Measurements from ENCODE around the gene NBAS. TPM values are rescaled to one million over a fixed set of nuclear protein-coding genes. Genes with fewer than 3 reads are reported as not detected.

The NBAS gene
- polyA plus RNA-seq, 6 donors from 2014 or later = 5.4 to 16.4 (median 12.7) TPM

DNA sequence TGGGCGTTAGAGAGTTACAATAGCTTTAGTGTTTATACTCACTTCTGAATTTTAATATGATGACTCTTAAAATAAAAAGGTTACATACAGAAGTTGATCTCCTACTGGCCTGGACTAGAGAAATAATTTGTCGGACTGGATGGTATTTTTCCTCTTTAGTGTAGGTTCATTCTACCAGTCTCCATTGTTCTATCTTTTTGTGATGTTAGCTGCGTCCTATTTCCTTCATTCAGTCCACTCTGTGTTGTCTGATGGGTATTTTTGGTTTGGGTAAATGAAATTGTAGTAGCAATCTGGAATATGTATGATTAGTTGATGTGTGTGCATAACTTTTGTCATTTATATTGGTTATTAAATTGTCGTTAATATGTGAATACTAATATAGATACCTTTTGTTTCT lies 35.8 kb upstream of the NBAS start:
- peaks cover 16 to 34% of the 10 kb centered on the region in 2 donors for H3K36me3 Mint-ChIP-seq
- peaks cover 12 to 22% (median 21%) of the 10 kb centered on the region in 3 donors for H3K4me1 Mint-ChIP-seq
- H3K9me3 Mint-ChIP-seq = no peaks in the 10 kb centered on the region
- ATAC-seq (ENCODE audit: low read depth in 2 of 2) (no peak), DNase-seq (no peak)
- no peaks in the 10 kb centered on the region for H3K27me3 Mint-ChIP-seq
- peak overlapping the region in 1 of 6 donors; percentile 41 for H3K27ac Mint-ChIP-seq
- H3K4me3 Mint-ChIP-seq = no peak overlapping the region

DNA sequence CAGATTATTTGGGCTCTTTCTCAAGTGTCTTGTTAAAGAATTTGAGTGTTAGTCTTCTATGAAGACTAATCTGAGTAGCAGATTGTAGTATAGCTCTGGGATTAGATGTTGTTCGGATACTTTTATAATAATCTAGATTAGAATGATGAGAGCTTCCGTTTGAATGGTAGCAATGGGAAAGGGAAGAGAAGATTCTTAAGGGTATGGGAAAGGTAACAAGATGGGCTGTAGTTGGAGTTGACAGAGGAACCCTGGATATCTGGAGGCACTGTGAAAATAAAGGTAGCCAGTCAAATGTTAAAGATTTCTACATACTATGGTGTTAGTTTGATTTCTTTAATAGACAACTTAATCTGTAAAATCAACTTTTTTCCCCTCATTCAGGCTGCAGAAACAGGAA lies 35.2 kb upstream of the NBAS start:
- peak overlapping the region in 1 of 8 donors; percentile 11 for H3K4me3 Mint-ChIP-seq
- peaks cover 17 to 27% (median 24%) of the 10 kb centered on the region in 3 donors for H3K4me1 Mint-ChIP-seq
- H3K27ac Mint-ChIP-seq = peak overlapping the region in 3 of 6 donors; percentile 57 to 67 (median 57)
- H3K9me3 Mint-ChIP-seq = no peaks in the 10 kb centered on the region
- no peaks in the 10 kb centered on the region for H3K27me3 Mint-ChIP-seq
- no peak for ATAC-seq (ENCODE audit: low read depth in 2 of 2)
- H3K36me3 Mint-ChIP-seq = peaks cover 16 to 34% of the 10 kb centered on the region in 2 donors
- no peak for DNase-seq

DNA sequence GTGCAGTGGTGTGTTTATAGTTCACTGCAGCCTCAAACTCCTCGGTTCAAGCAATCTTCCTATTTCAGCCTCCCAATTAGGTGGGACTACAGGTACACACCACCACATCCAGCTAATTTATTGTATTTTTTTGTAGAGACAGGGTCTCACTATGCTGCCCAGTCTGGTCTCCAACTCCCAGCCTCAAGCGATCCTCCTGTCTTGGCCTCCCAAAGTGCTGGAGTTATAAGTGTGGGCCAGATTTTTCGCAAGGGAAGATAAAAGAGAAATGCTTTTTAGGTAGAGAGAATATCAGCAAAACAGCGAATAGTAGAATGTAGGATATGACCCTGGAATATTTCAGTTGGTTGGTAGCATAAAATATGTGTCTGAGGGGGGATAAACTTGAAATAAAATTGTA lies 34.8 kb upstream of the NBAS start:
- Mint-ChIP-seq H3K27ac (peak overlapping the region in 2 of 6 donors; percentile 57), H3K27me3 (no peaks in the 10 kb centered on the region), H3K4me1 (peaks cover 21 to 32% (median 28%) of the 10 kb centered on the region in 3 donors), H3K9me3 (no peaks in the 10 kb centered on the region), H3K36me3 (peaks cover 16 to 31% of the 10 kb centered on the region in 2 donors), H3K4me3 (peak overlapping the region in 1 of 8 donors; percentile 11)
- DNase-seq = no peak
- ATAC-seq (ENCODE audit: low read depth in 2 of 2) = no peak

DNA sequence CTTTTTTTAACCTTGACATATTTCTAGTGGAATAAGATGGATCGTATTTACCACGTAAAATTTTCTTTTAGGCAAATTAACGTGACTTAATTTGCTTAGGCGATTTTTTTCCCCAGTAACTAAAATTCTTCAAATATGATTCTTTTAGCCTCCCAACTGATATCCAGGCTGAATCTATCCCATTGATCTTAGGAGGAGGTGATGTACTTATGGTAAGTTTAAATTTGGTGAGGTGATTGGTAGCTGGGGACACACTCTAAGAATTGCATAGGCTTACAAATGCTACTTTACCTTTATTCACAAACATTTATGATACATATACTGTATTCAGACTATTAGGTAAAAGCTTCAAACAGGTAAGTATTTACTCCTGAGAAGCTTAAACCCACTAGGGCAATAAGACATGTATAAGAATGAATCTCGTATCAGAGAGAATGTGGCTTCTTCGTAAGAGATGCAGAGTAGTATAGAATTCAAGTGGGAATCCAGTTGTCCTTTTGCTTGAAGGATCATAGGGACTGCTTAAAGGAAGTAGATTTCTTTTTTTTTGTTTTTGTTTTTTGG lies 34.3 kb upstream of the NBAS start:
- Mint-ChIP-seq H3K27ac (peak overlapping the region in 1 of 6 donors; percentile 1), H3K9me3 (no peaks in the 10 kb centered on the region), H3K27me3 (no peaks in the 10 kb centered on the region), H3K4me3 (peak overlapping the region in 1 of 8 donors; percentile 49), H3K36me3 (peaks cover 16 to 26% of the 10 kb centered on the region in 2 donors), H3K4me1 (peaks cover 22 to 33% (median 32%) of the 10 kb centered on the region in 3 donors)
- DNase-seq = no peak
- ATAC-seq (ENCODE audit: low read depth in 2 of 2) = no peak

DNA sequence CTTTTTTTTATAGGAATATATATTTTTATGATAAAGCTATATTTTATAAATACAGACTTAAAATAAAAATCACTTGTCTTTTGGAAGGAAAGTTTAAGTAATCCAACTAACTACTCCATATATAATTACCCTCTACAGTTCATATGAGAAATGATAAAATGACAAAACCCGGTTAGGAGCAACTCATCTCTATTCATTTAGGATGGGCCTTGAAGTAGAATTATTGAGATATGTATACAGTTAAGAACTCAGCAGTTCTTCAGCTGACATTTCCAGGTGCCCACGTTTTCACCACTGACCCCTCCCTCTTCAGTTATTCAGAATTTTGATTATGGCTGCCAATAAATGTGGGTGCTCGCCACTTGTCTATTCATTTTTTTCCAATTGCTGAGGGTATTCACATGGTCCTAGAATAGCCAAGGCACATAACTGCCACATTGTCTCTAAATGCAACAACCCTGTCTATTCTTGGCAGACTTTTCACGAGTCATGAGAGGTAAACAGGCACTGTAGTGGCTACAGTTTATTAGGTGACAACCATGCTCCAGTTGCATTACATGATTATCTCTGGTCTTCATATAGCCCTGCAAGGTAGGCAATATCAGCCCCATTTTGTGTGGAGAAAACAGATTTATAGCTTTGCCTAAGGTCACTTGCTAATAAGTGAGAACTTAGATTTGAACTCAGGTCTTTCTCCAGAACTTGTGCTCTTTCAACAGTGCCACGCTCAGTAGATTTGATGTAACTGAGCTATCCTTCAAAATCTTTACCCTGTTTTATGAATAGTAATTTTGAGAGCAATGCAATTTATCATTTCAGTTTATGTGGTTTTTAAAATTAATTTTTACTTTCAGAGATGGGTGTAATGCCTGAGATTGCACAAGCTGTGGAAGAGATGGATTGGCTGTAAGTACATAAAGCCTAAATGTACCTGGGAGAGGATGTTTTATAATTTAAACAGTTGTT lies 33.4 kb upstream of the NBAS start:
- ATAC-seq (ENCODE audit: low read depth in 2 of 2) (no peak), DNase-seq (no peak)
- Mint-ChIP-seq H3K4me1 (peaks cover 22 to 36% (median 33%) of the 10 kb centered on the region in 3 donors), H3K27me3 (no peaks in the 10 kb centered on the region), H3K9me3 (no peaks in the 10 kb centered on the region), H3K4me3 (peak overlapping the region in 1 of 8 donors; percentile 49), H3K36me3 (peaks cover 16 to 22% of the 10 kb centered on the region in 2 donors), H3K27ac (peak overlapping the region in 2 of 6 donors; percentile 1 to 38)

DNA sequence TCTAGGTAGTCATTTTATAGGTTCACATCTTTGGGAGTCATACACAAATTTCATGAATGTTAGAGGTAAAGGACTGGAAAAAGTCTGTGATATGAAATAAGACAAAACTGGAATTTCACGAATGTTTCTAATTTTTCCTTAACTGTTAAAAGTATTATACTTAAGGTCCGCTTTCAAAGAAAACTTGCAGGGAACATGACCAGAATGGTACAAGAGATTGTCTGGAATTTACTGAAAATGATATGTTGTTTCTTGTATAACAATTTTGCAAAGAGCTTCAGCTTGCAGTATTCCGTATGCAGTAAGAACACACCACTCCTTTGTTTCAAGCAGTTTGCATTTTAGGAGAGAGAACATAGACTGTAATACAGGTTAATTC lies 32.2 kb upstream of the NBAS start:
- Mint-ChIP-seq H3K4me1 (peaks cover 22 to 36% (median 33%) of the 10 kb centered on the region in 3 donors), H3K27me3 (no peaks in the 10 kb centered on the region), H3K9me3 (no peaks in the 10 kb centered on the region), H3K27ac (peak overlapping the region in 3 of 6 donors; percentile 61 to 94 (median 80)), H3K36me3 (peaks cover 12 to 18% of the 10 kb centered on the region in 2 donors), H3K4me3 (peak overlapping the region in 7 of 8 donors; percentile 91 to 98 (median 96))
- DNase-seq = no peak
- ATAC-seq (ENCODE audit: low read depth in 2 of 2) = no peak

GRCh38 chr2:15591692-15592463 lies 30.7 kb upstream of the NBAS start, which contains the start of gene DDX1:
DDX1 (plus strand) TSS chr2:15591868; CDS start chr2:15591934, 66 bp downstream.
- ATAC-seq (ENCODE audit: low read depth in 2 of 2) = peak; percentile 93 to 96
- H3K27me3 Mint-ChIP-seq = no peaks in the 10 kb centered on the region
- H3K36me3 Mint-ChIP-seq = peaks cover 6 to 14% of the 10 kb centered on the region in 2 donors
- DNase-seq = peak; percentile 77
- H3K4me1 Mint-ChIP-seq = peaks cover 22 to 36% (median 33%) of the 10 kb centered on the region in 3 donors
- H3K27ac Mint-ChIP-seq = peak within 1 kb of the TSS; percentile 92 to 98 (median 94)
- H3K4me3 Mint-ChIP-seq = peak within 1 kb of the TSS; percentile 91 to 98 (median 96)
- H3K9me3 Mint-ChIP-seq = no peaks in the 10 kb centered on the region

GRCh38 chr2:15591373-15591691 lies 30.2 kb upstream of the NBAS start:
- H3K4me3 Mint-ChIP-seq = peak overlapping the region; percentile 91 to 98 (median 96)
- DNase-seq (no peak), ATAC-seq (ENCODE audit: low read depth in 2 of 2) (no peak)
- H3K27ac Mint-ChIP-seq = peak overlapping the region; percentile 92 to 98 (median 94)
- H3K4me1 Mint-ChIP-seq = peaks cover 22 to 36% (median 31%) of the 10 kb centered on the region in 3 donors
- no peaks in the 10 kb centered on the region for H3K9me3 Mint-ChIP-seq
- no peaks in the 10 kb centered on the region for H3K27me3 Mint-ChIP-seq
- H3K36me3 Mint-ChIP-seq = peaks cover 5 to 12% of the 10 kb centered on the region in 2 donors

GRCh38 chr2:15588329-15588919 lies 27.3 kb upstream of the NBAS start:
- Mint-ChIP-seq H3K27me3 (peaks cover 0 to 16% (median 0%) of the 10 kb centered on the region in 3 donors), H3K9me3 (no peaks in the 10 kb centered on the region), H3K27ac (no peak overlapping the region), H3K4me3 (peak overlapping the region in 2 of 8 donors; percentile 41 to 64), H3K36me3 (no peaks in the 10 kb centered on the region), H3K4me1 (peaks cover 16 to 27% (median 18%) of the 10 kb centered on the region in 3 donors)
- DNase-seq = no peak
- no peak for ATAC-seq (ENCODE audit: low read depth in 2 of 2)

- no peaks in the 10 kb centered on the region for H3K36me3 Mint-ChIP-seq
- peak overlapping the region in 1 of 8 donors; percentile 44 for H3K4me3 Mint-ChIP-seq
- H3K27ac Mint-ChIP-seq = no peak overlapping the region
- ATAC-seq (ENCODE audit: low read depth in 2 of 2) = no peak
- peaks cover 11 to 15% (median 14%) of the 10 kb centered on the region in 3 donors for H3K4me1 Mint-ChIP-seq
- DNase-seq = no peak
- no peaks in the 10 kb centered on the region for H3K9me3 Mint-ChIP-seq
- peaks cover 0 to 16% (median 0%) of the 10 kb centered on the region in 3 donors for H3K27me3 Mint-ChIP-seq
Measured at GRCh38 chr2:15584767-15585469, 23.8 kb upstream of the NBAS start.

DNA sequence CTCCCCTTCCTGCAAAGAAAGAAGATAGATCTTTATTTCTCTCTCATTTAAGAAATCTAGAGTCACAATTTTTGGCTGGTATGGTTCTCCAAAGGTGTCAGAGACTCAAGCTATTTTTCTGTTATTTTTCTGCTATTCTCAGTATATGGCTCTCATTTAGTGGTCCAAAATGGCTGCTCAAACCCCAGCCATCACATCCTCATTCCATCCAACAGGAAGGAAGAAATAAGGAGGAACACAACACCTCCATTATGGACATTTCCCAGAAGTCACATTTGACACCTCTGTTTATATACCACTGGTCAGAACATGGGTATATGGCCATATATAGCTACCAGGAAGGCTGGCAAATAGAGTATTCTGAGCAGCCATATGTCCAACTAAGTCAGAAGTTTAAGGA lies 23.2 kb upstream of the NBAS start:
- Mint-ChIP-seq H3K36me3 (no peaks in the 10 kb centered on the region), H3K27ac (no peak overlapping the region), H3K4me1 (peaks cover 11 to 15% (median 14%) of the 10 kb centered on the region in 3 donors), H3K4me3 (no peak overlapping the region), H3K27me3 (peaks cover 0 to 16% (median 0%) of the 10 kb centered on the region in 3 donors), H3K9me3 (no peaks in the 10 kb centered on the region)
- ATAC-seq (ENCODE audit: low read depth in 2 of 2) (no peak), DNase-seq (no peak)

GRCh38 chr2:15583826-15584225 lies 22.7 kb upstream of the NBAS start:
- H3K4me1 Mint-ChIP-seq = peaks cover 11 to 15% (median 14%) of the 10 kb centered on the region in 3 donors
- no peaks in the 10 kb centered on the region for H3K9me3 Mint-ChIP-seq
- H3K4me3 Mint-ChIP-seq = no peak overlapping the region
- ATAC-seq (ENCODE audit: low read depth in 2 of 2) (no peak), DNase-seq (no peak)
- H3K36me3 Mint-ChIP-seq = no peaks in the 10 kb centered on the region
- no peak overlapping the region for H3K27ac Mint-ChIP-seq
- peaks cover 0 to 21% (median 1%) of the 10 kb centered on the region in 3 donors for H3K27me3 Mint-ChIP-seq
